ENCODE measurements around the gene PXYLP1.

Gene PXYLP1

DNA sequence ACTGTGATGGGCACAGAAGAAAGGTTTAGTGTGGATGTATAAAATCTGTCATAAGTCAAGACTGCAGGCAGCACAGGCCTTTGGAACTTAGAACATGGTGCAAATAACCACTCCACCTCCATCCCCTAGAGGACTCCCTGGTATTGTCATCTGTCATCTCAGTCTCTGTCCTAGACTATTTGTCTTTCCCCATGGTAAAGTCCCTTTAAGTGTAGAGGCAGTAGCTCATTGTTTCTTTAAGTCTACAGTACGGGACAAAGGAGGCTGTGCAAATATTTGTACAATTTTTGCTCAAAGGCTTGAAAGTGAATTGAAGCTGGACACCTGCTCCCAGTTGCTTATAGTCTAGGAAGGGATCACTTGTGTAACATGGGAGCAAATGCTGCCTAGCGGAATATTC lies 3.2 kb upstream of the PXYLP1 start:
- no peak for DNase-seq (ENCODE audit: low read depth)

GRCh38 chr3:141229132-141229531 lies 2.5 kb upstream of the PXYLP1 start:
- DNase-seq (ENCODE audit: low read depth), result no peak

DNA sequence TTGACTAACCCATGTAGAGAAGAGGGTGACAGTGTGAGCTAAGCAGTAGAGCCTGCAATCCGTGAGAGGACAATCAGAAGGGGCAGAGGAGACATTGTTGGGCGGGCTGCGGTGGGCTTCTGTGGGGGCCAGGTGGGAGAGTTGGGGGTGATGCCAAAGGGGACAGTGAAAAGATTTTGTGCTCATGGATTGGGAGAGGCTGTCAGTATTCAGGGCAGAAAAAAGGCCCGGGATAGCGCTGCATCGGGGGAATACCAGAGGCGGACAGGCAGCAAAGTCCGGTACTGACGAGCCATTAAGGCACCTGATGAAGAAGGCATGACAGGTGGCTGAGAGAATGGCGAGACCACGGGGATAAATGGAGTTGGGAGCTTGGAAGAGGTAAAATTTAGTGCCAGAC lies 1.3 kb upstream of the PXYLP1 start:
- no peak for DNase-seq (ENCODE audit: low read depth)

GRCh38 chr3:141231952-141232823 lies 563 bp downstream of the PXYLP1 start:
- no peak for DNase-seq (ENCODE audit: low read depth)

DNA sequence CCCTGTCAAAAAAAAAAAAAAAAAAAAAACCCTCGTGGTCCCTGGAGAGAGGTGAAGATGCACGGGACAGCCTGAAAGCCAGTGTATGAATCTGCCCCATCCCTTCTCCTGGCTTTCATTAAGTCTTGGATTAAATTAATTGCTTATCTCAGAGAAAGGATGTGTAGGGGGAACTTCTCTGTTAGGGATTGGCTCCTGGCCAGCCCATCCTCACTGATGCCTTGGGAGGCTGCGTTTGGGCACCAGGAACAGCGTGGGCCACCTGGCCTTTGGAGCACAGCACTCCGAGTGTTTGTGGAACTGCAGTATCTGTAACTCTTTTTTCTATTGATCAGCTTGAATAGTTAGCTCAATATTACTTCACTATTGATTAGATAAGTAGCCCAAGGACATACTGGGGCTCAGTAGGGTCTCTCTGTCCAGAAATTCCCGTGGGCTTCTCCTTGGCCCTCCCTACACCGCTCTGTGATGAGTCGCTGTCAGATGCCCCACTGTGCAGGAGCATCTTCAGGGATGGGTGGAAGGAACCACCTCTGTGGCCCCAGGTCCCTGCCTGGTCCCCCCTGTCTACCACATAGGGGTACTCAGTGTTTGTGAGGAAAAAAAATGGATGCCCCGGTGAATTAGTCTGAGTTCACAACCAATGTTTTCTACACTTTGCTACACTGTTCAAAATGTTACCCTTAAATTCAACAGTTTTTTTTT lies 2.0 kb downstream of the PXYLP1 start:
- no peak for DNase-seq (ENCODE audit: low read depth)

GRCh38 chr3:141234283-141234682 lies 2.7 kb downstream of the PXYLP1 start:
- no peak for DNase-seq (ENCODE audit: low read depth)

DNA sequence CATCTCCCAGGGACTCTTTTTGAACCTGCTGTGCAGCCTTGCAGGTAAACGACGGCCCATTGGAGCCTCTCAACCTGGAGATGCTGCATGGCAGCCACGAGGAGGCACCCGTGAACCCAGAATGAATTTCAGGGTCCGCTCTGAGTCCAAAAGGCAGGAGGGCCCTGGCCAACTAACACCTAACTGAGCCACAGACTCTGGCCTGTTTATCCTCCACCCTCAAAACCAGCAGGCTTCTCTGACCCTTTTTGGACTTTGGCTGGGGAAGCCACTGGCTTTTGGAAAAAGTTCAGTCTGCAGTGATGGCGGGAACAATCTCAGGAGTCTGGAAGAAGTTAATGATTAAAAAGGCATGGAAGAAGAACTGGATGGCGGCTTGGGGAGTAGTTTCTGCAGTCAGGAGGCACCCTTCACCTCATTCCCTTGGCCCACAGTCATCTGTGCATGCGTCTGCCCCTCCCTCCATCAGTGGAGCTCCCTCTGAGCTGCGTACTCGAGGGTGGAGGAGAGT lies 4.1 kb downstream of the PXYLP1 start:
- no peak for DNase-seq (ENCODE audit: low read depth)

GRCh38 chr3:141236361-141236760 lies 4.7 kb downstream of the PXYLP1 start:
- DNase-seq (ENCODE audit: low read depth), result no peak

DNA sequence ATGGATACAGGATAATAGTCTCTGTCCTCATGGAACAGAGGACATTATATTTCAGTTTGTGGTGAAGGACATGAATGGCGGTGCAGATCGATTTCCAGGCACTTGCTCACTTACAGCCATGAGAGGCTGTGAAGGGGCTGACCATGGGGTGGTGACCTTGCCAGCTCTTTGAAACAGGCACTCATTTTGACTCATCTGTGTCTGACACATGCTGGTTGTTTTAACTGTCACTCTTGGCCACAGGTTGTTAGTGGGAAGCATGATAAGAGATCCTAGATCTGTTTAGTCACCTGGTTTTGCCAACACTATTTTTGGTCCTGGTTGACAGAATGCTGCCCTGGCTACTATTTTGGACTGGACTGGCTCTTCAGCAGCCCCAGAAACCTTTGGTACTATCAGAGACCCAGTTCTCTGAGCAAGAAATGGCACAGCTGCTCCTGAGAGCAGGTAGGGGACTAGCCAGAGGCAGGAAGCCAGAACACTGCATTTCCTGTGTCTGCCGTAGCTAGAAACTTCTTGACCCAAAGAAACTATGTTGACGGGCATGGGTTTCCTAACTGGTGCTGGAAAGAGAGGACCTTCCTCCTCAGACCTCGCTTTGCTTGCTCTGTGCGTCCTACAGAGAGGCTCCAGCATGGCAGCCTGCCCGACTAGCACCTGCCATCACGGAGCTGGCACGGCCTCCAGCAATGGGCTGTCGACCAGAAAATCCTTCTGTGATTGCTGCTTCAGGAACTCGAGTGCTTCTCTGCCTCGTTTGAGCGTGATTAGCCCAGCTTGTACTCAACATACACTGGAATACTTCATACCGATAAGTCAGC lies 6.3 kb downstream of the PXYLP1 start:
- DNase-seq (ENCODE audit: low read depth), result no peak

- no peak for DNase-seq (ENCODE audit: low read depth)
Observed at GRCh38 chr3:141239511-141240281, 8.1 kb downstream of the PXYLP1 start.

DNA sequence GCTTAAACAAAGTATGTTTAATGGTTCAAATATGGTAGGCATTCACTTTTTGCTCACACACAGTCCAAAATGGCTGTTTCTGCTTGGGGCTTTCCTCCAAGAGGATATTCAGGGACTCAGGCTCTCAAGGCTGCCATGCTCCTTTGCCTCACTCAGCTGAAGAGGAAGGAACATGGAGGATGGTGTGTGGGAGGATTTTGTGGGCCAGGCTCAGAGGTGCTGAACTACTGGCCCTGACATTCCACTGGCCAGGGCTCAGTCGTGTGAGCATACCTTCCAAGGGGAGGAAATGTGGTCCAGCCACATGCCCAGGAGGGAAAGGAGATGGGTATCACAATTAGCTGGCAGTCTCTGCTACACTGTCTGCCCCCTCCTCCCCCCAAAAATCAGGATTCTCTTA lies 8.7 kb downstream of the PXYLP1 start:
- DNase-seq (ENCODE audit: low read depth), result no peak

GRCh38 chr3:141240687-141241615 lies 9.3 kb downstream of the PXYLP1 start:
- DNase-seq (ENCODE audit: low read depth), result no peak

- DNase-seq (ENCODE audit: low read depth), result peak; percentile 53
Observed at GRCh38 chr3:141241616-141242376, 10.2 kb downstream of the PXYLP1 start.

GRCh38 chr3:141242377-141243092 lies 10.9 kb downstream of the PXYLP1 start:
- DNase-seq (ENCODE audit: low read depth), result no peak

- no peak for DNase-seq (ENCODE audit: low read depth)
Observed at GRCh38 chr3:141243271-141243707, 11.7 kb downstream of the PXYLP1 start.

- no peak for DNase-seq (ENCODE audit: low read depth)
Observed at GRCh38 chr3:141246224-141246957, 14.8 kb downstream of the PXYLP1 start.

DNA sequence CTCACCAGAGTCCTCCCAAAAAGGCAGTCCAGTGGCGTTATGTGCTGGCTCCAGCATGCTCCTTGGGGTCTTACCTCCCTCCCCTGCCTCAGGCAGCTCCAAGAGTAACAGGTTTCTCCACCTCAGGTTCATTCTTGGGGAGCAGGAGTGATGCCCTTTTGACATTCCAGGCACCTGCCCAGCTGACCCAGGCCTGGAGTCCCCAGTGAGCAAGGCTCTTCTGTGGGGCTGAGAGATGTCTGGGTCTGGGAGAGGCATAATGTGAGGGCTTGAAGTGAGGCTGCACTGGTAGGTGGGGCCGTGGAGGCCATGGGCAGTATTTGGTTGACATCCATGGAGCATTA lies 15.3 kb downstream of the PXYLP1 start:
- DNase-seq (ENCODE audit: low read depth), result no peak

DNA sequence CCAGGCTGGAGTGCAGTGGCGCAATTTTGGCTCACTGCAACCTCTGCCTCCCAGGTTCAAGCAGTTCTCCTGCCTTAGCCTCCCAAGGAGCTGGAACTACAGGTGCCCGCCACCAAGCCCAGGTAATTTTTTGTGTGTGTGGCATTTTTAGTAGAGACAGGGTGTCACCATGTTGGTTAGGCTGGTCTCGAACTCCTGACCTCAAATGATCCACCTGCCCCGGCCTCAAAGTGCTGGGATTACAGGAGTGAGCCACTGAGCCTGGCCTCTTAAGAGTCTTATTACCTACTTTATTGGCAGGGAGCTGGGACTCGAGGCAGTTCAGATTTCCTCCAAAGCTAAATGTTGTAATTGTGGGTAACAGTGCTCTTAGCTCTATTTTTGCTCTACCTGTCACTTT lies 16.4 kb downstream of the PXYLP1 start:
- DNase-seq (ENCODE audit: low read depth), result no peak
